Measurements from ENCODE around the gene SEMG2.

The SEMG2 gene

DNA sequence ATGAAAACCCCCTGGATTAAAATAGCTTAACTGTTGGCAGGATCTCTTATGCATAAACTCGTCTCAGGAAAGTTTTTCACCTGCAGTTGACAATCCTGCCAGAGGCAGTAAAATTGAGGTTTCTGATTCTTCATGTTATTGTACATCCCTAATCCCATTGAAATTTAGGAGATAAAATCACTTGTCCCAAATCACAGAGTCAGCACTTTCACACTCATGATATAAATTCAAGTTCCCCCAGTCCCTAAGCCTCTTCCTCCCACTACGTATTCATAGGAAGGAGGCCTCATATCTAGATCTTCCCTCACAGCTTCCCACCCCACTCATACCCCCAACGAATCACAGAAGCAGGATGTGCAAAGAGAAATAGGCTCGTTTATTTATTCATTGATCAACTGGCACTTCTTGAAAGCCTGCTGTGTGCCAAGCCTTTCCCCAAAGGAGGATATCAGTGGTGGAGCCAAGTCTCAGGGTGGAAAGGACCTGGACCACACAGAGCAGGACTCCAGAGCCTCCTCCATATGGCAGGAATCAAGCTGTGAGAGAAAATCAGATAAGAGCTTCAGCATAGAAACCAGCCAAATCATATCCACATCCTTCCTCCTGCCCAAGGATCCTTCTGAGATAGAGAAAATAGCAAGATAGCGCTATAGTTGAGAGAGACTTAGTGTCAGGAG is 30.8 kb downstream of the SEMG2 start:
- TF ChIP-seq EZH2 (optimal IDR thresholded peaks at IDR 0.05; ENCODE audit: low read depth, low read length) (no peak), EZH2phosphoT487 (IDR thresholded peaks at IDR 0.05; ENCODE audit: low read length) (no peak)
- TF ChIP-seq, protein P1, sequence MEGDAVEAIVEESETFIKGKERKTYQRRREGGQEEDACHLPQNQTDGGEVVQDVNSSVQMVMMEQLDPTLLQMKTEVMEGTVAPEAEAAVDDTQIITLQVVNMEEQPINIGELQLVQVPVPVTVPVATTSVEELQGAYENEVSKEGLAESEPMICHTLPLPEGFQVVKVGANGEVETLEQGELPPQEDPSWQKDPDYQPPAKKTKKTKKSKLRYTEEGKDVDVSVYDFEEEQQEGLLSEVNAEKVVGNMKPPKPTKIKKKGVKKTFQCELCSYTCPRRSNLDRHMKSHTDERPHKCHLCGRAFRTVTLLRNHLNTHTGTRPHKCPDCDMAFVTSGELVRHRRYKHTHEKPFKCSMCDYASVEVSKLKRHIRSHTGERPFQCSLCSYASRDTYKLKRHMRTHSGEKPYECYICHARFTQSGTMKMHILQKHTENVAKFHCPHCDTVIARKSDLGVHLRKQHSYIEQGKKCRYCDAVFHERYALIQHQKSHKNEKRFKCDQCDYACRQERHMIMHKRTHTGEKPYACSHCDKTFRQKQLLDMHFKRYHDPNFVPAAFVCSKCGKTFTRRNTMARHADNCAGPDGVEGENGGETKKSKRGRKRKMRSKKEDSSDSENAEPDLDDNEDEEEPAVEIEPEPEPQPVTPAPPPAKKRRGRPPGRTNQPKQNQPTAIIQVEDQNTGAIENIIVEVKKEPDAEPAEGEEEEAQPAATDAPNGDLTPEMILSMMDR (IDR thresholded peaks at IDR 0.05; ENCODE audit: low read length), result no peak
- no peaks in the 10 kb centered on the region for H3K36me3 ChIP-seq (replicated peaks; ENCODE audit: insufficient read depth, low read length)
- H2AFZ ChIP-seq (ENCODE audit: low read length), result no peak overlapping the region
- H3F3A ChIP-seq (ENCODE audit: insufficient read depth, low read length), result peaks cover 15% of the 10 kb centered on the region
- no peak overlapping the region for H3K4me2 ChIP-seq (ENCODE audit: low read depth, low read length)
- H3K9ac ChIP-seq (ENCODE audit: low read length), result no peak overlapping the region
- H3K9me3 ChIP-seq (replicated peaks; ENCODE audit: insufficient read depth, low read length), result no peaks in the 10 kb centered on the region
- no peaks in the 10 kb centered on the region for H3K79me2 ChIP-seq (ENCODE audit: low read length)
- H4K20me1 ChIP-seq (ENCODE audit: insufficient read depth, low read length), result no peaks in the 10 kb centered on the region
- no peak for DNase-seq
- H3K27ac ChIP-seq (ENCODE audit: low read length), result no peak overlapping the region
- no peak overlapping the region for H3K4me3 ChIP-seq (ENCODE audit: low read length)
- H3K27me3 ChIP-seq (replicated peaks; ENCODE audit: insufficient read depth, low read length), result no peaks in the 10 kb centered on the region
- peaks cover 15% of the 10 kb centered on the region for H3K4me1 ChIP-seq (ENCODE audit: low read length)
- H3K9me2 ChIP-seq (replicated peaks; ENCODE audit: insufficient read depth, low read length), result no peaks in the 10 kb centered on the region

DNA sequence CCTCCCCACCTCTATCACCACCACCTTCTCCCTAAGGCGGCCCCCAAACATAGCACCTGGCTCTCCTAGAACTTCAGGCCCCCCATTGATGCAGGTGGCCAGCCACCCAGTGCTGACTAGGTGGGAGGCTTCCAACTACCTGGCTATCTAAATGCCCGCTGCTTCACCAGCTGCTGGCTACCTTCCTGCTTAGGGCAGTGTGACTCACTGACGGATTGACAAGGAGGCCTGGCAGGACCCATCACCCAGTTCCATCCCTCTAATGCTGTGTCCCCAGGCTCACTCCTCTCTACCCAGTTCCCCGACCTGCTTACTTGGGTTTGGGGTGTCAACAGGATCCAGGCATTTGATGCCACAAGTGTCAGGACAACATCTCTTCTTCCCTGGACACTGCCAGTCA is 32.1 kb downstream of the SEMG2 start:
- no peak overlapping the region for H2AFZ ChIP-seq (ENCODE audit: low read length)
- H3K4me3 ChIP-seq (ENCODE audit: low read length), result no peak overlapping the region
- peaks cover 15% of the 10 kb centered on the region for H3K4me1 ChIP-seq (ENCODE audit: low read length)
- no peaks in the 10 kb centered on the region for H3K79me2 ChIP-seq (ENCODE audit: low read length)
- no peaks in the 10 kb centered on the region for H3K36me3 ChIP-seq (replicated peaks; ENCODE audit: insufficient read depth, low read length)
- no peaks in the 10 kb centered on the region for H3K9me3 ChIP-seq (replicated peaks; ENCODE audit: insufficient read depth, low read length)
- H3K9ac ChIP-seq (ENCODE audit: low read length), result no peak overlapping the region
- peaks cover 15% of the 10 kb centered on the region for H3F3A ChIP-seq (ENCODE audit: insufficient read depth, low read length)
- H4K20me1 ChIP-seq (ENCODE audit: insufficient read depth, low read length), result no peaks in the 10 kb centered on the region
- TF ChIP-seq EZH2 (optimal IDR thresholded peaks at IDR 0.05; ENCODE audit: low read depth, low read length) (no peak), EZH2phosphoT487 (IDR thresholded peaks at IDR 0.05; ENCODE audit: low read length) (no peak)
- TF ChIP-seq, protein P1 (IDR thresholded peaks at IDR 0.05; ENCODE audit: low read length), result no peak
- no peaks in the 10 kb centered on the region for H3K27me3 ChIP-seq (replicated peaks; ENCODE audit: insufficient read depth, low read length)
- no peaks in the 10 kb centered on the region for H3K9me2 ChIP-seq (replicated peaks; ENCODE audit: insufficient read depth, low read length)
- no peak overlapping the region for H3K4me2 ChIP-seq (ENCODE audit: low read depth, low read length)
- no peak overlapping the region for H3K27ac ChIP-seq (ENCODE audit: low read length)
- no peak for DNase-seq

DNA sequence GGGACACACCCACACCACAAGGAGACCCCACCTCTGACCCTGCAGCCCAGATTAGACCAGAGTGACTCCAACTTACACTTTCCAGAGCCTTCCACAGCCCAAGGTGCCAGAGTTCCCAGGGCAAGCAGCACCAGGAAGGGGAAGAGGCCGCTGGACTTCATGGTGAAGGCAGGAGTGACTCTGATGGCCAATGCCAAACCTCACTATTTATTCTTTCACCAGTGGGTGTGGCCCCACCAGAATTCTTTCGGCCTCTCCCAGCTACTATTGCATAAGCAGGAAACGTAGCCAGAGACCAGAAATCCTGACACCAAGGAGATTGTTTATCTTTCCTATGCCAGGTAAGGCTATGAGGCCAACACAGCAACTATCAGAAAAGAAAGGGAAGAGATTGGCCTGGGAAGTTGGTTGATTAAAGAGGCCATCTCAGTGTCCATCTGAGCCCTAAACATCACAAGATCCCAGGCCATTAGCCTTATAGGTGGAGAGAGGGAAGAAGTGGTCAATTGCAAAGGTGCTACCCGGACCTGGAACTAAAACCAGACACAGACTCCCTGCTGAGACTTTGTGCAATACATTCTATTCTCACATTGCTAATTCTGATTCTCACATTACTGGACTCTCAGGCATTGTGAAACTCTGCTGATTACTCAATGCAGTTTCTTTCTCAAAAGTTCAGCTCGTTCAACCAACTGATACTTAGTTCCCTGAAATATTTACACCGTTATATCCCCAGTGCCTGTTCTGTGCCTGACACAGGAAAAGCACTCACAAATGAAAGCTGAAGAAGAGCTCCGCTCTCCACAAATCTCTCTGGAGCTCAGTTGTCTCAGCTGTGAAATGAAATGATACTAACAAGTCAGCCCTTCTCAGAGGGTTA is 33.5 kb downstream of the SEMG2 start, which contains the start of gene SLPI:
SLPI (minus strand) TSS at position 182 of the 880 bp plus-strand sequence; CDS start at position 161, 21 bp downstream.
- DNase-seq, result peak; percentile 60
- H3K9me3 ChIP-seq (replicated peaks; ENCODE audit: insufficient read depth, low read length), result no peaks in the 10 kb centered on the region
- TF ChIP-seq, protein P1 (IDR thresholded peaks at IDR 0.05; ENCODE audit: low read length), result no peak
- TF ChIP-seq EZH2phosphoT487 (IDR thresholded peaks at IDR 0.05; ENCODE audit: low read length) (no peak), EZH2 (optimal IDR thresholded peaks at IDR 0.05; ENCODE audit: low read depth, low read length) (no peak)
- H3K27me3 ChIP-seq (replicated peaks; ENCODE audit: insufficient read depth, low read length), result no peaks in the 10 kb centered on the region
- H3K4me1 ChIP-seq (ENCODE audit: low read length), result peaks cover 15% of the 10 kb centered on the region
- 0 out of 2 replicates have a peak within 1 kb of the TSS, but pooled peaks have one; percentile 4 for H3K27ac ChIP-seq (ENCODE audit: low read length)
- peak within 1 kb of the TSS; percentile 35; the same call in 1 of the 2 replicates for H3K4me2 ChIP-seq (ENCODE audit: low read depth, low read length)
- H3F3A ChIP-seq (ENCODE audit: insufficient read depth, low read length), result peaks cover 15% of the 10 kb centered on the region
- no peak within 1 kb of the TSS for H3K4me3 ChIP-seq (ENCODE audit: low read length)
- no peaks in the 10 kb centered on the region for H3K36me3 ChIP-seq (replicated peaks; ENCODE audit: insufficient read depth, low read length)
- H3K9ac ChIP-seq (ENCODE audit: low read length), result no peak within 1 kb of the TSS
- no peak within 1 kb of the TSS for H2AFZ ChIP-seq (ENCODE audit: low read length)
- no peaks in the 10 kb centered on the region for H3K9me2 ChIP-seq (replicated peaks; ENCODE audit: insufficient read depth, low read length)
- H3K79me2 ChIP-seq (ENCODE audit: low read length), result no peaks in the 10 kb centered on the region
- no peaks in the 10 kb centered on the region for H4K20me1 ChIP-seq (ENCODE audit: insufficient read depth, low read length)

Data from MM.1S (cell line).